ENCODE results near the gene FILIP1L.

DNA sequence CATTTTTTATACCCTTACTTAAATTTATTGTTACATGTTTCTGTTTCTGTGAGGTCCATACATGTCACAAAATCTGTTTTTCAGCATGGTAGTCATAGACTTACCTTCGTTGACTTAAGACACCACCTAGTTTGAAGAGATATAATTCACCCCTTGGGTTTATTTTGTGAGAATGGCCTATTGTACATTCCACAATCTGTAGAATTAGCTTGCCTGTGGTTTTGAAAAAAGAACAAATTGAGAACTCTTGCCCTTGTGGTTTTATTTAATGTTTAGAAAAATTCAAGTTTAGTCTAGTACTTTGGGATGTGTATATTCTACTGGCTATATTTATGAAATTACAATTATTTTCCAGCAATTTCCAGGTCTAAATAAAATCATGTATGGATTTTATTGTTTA lies 31.6 kb downstream of the FILIP1L start:
- TF ChIP-seq, protein P1, sequence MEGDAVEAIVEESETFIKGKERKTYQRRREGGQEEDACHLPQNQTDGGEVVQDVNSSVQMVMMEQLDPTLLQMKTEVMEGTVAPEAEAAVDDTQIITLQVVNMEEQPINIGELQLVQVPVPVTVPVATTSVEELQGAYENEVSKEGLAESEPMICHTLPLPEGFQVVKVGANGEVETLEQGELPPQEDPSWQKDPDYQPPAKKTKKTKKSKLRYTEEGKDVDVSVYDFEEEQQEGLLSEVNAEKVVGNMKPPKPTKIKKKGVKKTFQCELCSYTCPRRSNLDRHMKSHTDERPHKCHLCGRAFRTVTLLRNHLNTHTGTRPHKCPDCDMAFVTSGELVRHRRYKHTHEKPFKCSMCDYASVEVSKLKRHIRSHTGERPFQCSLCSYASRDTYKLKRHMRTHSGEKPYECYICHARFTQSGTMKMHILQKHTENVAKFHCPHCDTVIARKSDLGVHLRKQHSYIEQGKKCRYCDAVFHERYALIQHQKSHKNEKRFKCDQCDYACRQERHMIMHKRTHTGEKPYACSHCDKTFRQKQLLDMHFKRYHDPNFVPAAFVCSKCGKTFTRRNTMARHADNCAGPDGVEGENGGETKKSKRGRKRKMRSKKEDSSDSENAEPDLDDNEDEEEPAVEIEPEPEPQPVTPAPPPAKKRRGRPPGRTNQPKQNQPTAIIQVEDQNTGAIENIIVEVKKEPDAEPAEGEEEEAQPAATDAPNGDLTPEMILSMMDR (IDR thresholded peaks at IDR 0.05): no peak
- TF ChIP-seq POLR2A (IDR thresholded peaks at IDR 0.05) (no peak), EP300 (IDR thresholded peaks at IDR 0.05) (no peak)
